Endothelial cell of hepatic sinusoid (primary cell): ENCODE measurements around the gene PCSK7.
"Not testable (repeated sequence)": the region's sequence is repeated elsewhere in the genome, so short reads cannot be mapped to it uniquely, and the experiment has no call there.

Source experiments
- in situ Hi-C: cut with HindIII; loops from 2 replicates; pipeline ENCODE4 v1.10.0; 2017; ENCODE audit warnings: low sequenced_read_pairs

The PCSK7 gene

GRCh38 chr11:117231842-117232091, at the start of gene PCSK7:
PCSK7 (minus strand) TSS chr11:117232073; CDS start chr11:117229844, 2,229 bp downstream.
- in situ Hi-C loops = no loop called here

- in situ Hi-C loops = no loop called here
Measured at GRCh38 chr11:117281159-117281558, 49.3 kb upstream of the PCSK7 start.

DNA sequence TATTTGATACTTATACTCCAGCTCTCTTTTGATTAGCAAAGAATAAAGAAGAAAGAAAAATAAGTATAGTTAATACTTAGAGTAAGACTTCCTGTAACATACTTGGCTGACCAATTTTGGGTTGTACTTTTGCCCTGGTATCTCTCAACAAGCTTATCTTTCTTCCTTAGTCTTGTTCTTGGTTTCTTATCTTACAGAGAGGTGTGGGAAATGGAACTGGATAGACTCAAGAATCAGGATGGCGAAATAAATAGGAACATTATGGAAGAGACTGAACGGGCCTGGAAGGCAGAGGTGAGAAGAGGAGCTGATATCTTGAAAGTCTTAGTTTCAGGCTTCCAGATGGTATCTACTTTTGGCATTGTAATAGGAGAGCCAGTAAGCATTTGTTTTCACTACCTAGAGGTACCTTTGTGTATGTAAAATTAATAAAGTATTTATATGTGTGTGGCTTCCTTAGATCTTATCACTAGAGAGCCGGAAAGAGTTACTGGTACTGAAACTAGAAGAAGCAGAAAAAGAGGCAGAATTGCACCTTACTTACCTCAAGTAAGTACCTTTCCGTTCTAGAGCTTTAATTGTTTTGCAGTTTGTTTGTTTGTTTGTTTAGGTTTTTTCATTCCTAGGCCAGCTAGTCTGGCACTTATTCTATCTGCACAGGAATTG, 48.0 kb upstream of the PCSK7 start:
- in situ Hi-C loops = no loop called here

- in situ Hi-C loops = no loop called here
Measured at GRCh38 chr11:117278347-117278746, 46.5 kb upstream of the PCSK7 start.

DNA sequence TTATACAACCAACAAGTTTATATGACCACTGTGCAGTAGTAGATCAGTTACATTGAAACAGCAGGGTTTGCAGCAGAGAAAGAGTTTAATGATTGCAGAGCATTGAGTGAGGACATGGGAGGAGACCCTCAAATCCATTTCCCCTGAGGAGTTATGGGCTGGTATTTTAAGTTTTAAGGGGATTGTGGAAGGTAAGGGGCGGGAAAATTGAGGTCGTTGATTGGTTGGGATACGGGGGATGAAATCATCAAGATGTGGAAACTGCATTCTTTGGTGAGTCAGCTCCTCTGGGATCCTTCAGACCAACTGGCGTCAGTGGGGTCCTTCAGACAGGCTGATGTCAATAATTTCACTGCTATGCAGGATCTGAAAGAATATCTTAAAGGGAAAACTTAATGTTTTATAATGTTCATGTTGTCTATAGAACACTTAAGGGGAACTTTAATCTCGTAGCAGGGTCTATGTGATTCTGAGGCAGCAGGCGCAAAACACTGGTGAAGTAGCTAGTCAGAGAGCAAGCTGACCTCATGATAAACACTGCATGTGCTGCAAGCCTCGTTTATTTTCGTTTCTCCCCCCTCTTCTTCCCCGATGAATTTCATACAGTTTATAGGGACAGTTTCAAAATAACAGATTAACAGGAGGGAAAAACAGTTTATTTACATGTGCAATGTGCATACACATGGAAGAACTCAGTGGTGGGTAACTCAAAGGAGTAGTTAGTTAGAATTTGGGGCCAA, 41.8 kb upstream of the PCSK7 start:
- in situ Hi-C loops = no loop called here

- in situ Hi-C loops = not testable (repeated sequence)
Measured at GRCh38 chr11:117272175-117272574, 40.3 kb upstream of the PCSK7 start.

DNA sequence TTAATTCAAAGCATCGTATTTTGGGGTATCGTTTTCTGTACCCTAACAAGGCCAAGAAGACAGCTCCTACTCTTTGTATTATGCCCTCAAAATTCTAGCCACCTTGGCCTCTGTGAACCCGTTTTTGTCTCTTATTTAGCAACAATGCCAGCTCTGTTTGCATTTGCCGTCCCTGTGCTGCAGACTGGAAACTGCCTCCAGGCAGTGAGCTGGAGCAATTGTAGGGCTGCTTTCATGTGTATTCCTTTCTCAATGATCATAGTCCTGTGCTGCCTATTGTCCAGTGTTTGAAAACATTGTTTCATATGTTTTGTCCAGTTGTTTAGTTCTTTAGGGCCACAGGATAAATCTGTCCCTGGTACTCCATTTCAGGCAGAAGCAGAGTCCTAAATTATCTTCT, 39.3 kb upstream of the PCSK7 start:
- in situ Hi-C loops = no loop called here

DNA sequence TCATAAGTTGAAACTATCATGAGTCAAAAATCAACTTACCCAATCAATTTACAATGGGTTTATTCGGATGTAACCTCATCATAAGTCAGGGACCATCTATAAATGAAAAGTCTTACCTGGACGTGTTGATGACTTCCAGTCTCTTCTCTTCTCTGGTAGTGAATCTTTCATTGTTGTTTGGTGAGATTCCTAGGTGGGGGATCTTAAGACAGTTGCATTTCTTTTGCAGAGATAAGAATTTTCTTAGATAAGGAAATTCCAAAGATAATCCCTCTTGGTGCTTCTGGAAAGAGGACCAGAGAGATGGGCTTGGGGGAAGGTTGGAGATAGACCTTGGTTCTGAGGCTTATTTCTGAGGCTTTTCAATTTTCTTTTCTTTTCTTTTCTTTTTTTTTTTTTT, 38.0 kb upstream of the PCSK7 start:
- in situ Hi-C loops = no loop called here

- in situ Hi-C loops = no loop called here
Measured at GRCh38 chr11:117265745-117266144, 33.9 kb upstream of the PCSK7 start.

GRCh38 chr11:117264624-117265323, 32.9 kb upstream of the PCSK7 start:
- in situ Hi-C loops = not testable (repeated sequence)

- in situ Hi-C loops = no loop called here
Measured at GRCh38 chr11:117259417-117259816, 27.5 kb upstream of the PCSK7 start.

DNA sequence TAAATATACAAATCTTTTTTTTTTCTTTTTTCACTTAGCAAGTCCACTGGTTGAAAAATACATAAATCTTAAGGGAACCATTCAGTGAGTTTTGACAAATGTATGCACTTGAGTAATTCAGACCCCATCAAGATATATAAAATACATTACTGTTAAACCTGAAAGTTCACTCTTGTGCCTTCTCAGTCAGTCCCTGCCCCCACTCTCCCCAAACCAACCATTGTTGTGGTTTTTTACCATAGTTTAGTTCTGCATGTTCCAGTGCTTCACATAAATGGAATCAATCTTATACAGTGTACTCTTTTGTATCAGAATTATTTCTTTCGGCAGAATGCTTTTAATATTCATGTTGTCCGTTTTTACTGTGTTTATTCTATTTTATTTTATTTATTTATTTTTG, 26.7 kb upstream of the PCSK7 start:
- in situ Hi-C loops = no loop called here

DNA sequence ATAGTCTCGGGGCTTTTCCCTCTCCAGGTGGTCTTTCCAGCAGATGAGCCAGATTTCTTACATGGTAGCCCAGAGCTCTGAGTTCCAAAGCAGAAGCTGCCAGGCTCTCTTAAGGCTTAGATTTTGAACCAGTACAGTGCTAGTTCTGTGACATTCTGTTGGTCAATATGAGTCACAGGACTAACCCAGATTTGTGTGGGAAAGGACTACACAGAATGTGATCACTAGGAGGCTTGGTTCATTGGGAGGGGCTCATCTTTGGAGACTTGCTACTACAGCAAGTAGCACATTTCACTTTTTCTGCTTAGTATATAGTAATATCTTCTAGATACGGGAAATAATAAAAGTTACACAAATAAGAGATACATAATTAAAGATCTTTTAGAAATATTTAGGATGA, 24.7 kb upstream of the PCSK7 start:
- in situ Hi-C loops = no loop called here

- in situ Hi-C loops = no loop called here
Measured at GRCh38 chr11:117255966-117256365, 24.1 kb upstream of the PCSK7 start.

- in situ Hi-C loops = no loop called here
Measured at GRCh38 chr11:117251506-117251905, 19.6 kb upstream of the PCSK7 start.

- in situ Hi-C loops = no loop called here
Measured at GRCh38 chr11:117249571-117249970, 17.7 kb upstream of the PCSK7 start.

DNA sequence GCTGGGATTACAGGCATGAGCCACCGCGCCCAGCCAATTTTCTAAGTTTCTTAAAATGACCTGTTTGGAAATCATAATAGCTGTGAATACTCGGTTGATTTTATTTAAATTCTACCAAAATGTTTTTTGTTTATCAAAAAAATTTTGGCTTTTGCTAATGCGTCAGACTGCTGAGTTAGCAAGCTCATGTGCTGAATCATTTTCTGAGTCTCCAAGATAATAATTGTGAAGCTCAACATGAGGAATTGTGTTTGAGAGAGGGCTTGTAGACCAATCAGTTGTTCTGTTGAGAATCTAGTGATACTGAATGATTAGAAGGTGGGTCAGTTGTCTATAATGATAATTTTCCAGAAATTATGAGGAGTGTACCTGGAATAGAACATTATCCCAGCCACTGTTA, 16.5 kb upstream of the PCSK7 start:
- in situ Hi-C loops = no loop called here

GRCh38 chr11:117239295-117239694, 7.4 kb upstream of the PCSK7 start:
- in situ Hi-C loops = loop anchor here (5.0 kb wide), 1 partner anchor 62 kb away; the partner anchor contains the start of gene SIDT2

GRCh38 chr11:117238221-117238620, 6.3 kb upstream of the PCSK7 start:
- in situ Hi-C loops = loop anchor here (5.0 kb wide), 1 partner anchor 61 kb away; the partner anchor contains the start of gene SIDT2

- in situ Hi-C loops = no loop called here
Measured at GRCh38 chr11:117232911-117233409, 1.1 kb upstream of the PCSK7 start.

DNA sequence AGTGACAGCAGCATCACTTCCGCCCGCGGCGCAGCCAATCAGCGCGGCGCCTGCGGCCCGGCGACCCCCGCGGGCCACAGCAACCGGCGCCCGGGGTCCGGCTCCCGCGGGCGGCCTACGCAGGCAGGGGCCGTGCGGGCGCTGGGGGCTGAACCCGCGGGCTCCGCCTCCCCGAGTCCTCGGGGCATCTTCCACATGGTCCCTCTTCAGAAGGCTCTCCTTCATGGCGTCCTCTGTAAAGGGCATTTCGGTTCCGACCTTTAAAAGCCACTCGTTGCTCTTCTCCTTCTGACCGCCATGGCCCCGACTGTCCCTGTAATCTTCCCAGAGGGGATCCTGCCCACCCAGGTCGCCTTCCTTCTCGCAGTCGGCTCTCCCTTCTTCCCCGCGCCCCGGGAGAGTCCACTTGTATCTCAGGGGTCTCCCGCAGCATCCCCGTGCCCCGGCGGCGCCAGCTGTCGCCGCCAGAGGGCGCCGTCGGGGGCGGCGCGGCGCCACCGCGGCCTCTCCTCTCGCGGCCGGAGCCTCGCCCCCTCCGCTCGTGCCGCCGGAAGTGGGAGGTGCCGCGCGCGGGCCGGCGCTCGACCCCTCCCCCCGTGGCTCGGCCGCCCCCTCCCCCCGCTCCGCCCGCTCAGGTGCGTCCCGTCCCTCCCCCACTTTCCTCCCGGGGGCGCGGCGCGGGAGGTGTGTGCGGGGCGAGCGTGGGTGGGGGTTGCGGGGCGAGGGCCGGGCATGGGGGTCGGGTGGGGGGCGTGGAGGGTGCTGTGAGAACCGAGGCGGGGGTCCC, 412 bp upstream of the PCSK7 start, which contains the start of gene RNF214:
TSS of gene RNF214 (plus strand) at position 580 of the 787 bp plus-strand sequence. CDS start 1,602 bp downstream, outside the sequence.
- in situ Hi-C loops = no loop called here
